HAP-1 (cell line): Measurements from ENCODE around the gene CHPF.

Source experiments
- DNase-seq, 2 experiments: peaks; one replicate each; pipeline ENCODE4 v3.0.0-alpha.2; 2016 to 2020; ENCODE audit warnings: low spot score in 2 of 2
- H3K27me3 ChIP-seq: fragments of 250-450 bp; sonication (Bioruptor Pico); 2 replicates; pipeline ENCODE4 v1.5.1; 2020; ENCODE audit warnings: low read depth, mild to moderate bottlenecking, moderate library complexity
- H3K36me3 ChIP-seq: fragments of 250-450 bp; sonication (Bioruptor Pico); replicated peaks from 2 replicates; pipeline ENCODE4 v1.5.1; 2020; ENCODE audit warnings: mild to moderate bottlenecking
- H3K4me1 ChIP-seq: fragments of 250-450 bp; sonication (Bioruptor Pico); 2 replicates; pipeline ENCODE4 v1.5.1; 2020; ENCODE audit warnings: mild to moderate bottlenecking
- H3K4me3 ChIP-seq: fragments of 250-450 bp; sonication (Bioruptor Pico); 2 replicates; pipeline ENCODE4 v1.5.1; 2020; ENCODE audit warnings: mild to moderate bottlenecking, moderate library complexity
- H3K9me3 ChIP-seq: fragments of 250-450 bp; sonication (Bioruptor Pico); 2 replicates; pipeline ENCODE4 v1.5.1; 2020; ENCODE audit warnings: mild to moderate bottlenecking, moderate library complexity
- in situ Hi-C: fragments of 300-500 bp; cut with MboI; formaldehyde crosslinking; loops from 3 replicates; pipeline ENCODE4 v1.14.3; 2020; ENCODE audit warnings: low sequenced_read_pairs, inconsistent platforms, mixed read lengths

CHPF gene

DNA sequence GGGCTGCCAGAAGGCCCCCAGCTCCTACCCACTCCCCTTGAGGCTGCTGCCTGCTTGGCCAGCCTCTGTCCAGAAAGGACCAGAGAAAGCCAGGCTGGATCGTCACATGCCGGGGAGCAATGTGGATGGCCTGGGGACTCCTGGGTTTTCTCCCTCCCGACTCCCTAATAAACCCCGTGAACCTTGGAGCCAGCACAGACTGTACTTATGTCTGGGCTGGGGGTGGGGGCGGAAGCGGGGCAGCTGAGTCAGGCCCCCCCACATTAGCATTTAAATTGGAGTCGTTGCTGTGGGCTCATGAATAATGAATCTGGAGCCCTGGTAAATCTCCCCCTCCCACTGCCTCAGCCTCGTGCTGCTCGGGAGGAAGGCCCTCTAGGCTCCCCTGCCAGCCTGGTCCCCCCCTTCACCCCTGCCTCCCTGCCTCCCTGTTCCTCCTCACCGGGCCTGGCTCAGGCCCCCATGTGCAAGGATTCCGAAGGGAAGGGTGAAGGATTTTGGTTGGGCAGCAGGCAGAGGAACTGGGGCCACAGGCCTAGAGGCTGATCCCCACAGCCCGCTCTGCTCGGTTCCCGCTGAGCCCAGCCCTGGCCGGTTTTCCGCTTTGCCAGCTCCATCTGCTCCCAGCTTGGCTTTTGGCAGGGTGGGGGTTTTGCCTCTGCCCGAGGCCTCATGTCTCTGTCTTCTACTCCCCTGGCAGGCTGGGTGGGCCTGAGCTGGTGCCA lies 36.6 kb downstream of the CHPF start:
- Histone ChIP-seq H3K4me1 (peaks cover 4% of the 10 kb centered on the region), H3K27me3 (peaks cover 8% of the 10 kb centered on the region), H3K4me3 (no peak overlapping the region), H3K9me3 (no peaks in the 10 kb centered on the region), H3K36me3 (peaks cover 9% of the 10 kb centered on the region; the same call in 1 of the 2 replicates)
- DNase-seq, result no peak
- in situ Hi-C loops, result no loop called here

DNA sequence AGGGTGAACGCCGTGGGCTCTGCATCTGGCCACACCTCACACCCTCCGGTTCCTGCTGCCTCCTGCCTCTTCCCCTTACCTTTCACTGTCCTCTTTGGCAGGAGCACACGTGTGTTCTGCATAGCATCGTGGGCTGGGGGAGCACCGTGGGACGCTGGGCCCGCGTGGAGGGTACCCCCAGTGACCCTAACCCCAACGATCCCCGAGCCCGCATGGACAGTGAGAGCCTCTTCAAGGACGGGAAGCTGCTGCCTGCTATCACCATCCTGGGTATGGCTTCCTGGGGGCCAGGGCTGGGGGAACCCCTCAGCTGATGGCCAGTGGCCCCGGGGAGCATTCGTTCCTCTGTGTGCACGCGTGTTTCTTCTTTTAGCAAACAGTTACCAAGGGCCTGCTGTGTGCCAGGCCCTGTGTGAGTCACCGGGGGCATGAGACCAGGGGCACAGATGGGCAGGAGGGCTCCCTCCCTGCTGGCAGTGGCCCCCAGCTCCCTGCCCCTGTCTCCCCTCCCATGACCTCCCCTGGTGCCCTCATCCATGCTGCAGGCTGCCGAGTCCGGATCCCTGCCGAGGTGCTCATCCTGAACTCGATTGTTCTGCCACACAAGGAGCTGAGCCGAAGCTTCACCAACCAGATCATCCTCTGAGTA lies 37.3 kb downstream of the CHPF start:
- peaks cover 9% of the 10 kb centered on the region; the same call in 1 of the 2 replicates for H3K36me3 ChIP-seq
- no peak for DNase-seq
- H3K4me3 ChIP-seq, result no peak overlapping the region
- H3K27me3 ChIP-seq, result peaks cover 5% of the 10 kb centered on the region
- in situ Hi-C loops, result no loop called here
- no peaks in the 10 kb centered on the region for H3K9me3 ChIP-seq
- peaks cover 4% of the 10 kb centered on the region for H3K4me1 ChIP-seq

DNA sequence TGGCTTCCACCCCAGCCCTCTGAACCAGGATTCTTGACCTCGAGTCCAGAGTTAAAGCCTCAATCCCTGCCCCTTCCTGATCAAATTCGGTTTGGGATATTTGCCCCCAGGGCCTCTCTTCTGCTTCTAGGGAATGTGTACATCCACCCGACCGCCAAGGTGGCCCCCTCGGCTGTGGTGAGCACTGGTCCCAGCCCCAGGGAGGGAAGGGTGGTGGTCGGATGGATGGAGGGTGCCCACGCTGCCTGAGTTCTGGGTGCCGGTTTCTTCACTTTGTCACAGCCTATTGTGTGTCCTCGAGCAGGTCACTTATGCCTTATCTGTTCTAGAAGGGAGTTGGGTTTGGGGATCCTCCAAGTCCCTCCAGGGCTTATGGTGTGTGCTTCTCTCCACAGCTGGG lies 38.0 kb downstream of the CHPF start:
- in situ Hi-C loops, result no loop called here

DNA sequence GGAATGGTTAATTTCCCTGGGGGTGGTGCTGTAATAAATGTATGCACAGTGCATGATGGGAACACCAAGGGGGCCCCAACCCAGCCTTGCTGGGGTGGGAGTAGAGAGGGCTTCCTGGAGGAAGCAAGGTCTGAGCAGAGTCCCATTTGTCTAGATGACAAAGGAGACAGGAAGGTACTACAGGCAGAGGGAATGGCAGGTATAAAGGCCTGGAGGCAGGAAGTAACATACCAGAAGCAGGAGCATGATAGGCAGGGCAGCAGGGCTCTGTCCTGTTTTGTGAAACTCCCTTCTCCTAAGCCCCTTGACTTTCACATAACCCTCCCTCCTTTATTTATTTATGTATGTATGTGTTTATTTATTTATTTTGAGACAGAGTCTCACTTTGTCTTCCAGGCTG lies 41.0 kb downstream of the CHPF start:
- in situ Hi-C loops, result no loop called here
- no peaks in the 10 kb centered on the region for H3K27me3 ChIP-seq
- peaks cover 15% of the 10 kb centered on the region for H3K4me1 ChIP-seq
- no peak for DNase-seq
- H3K9me3 ChIP-seq, result no peaks in the 10 kb centered on the region
- H3K36me3 ChIP-seq, result peaks cover 9% of the 10 kb centered on the region; the same call in 1 of the 2 replicates
- H3K4me3 ChIP-seq, result no peak overlapping the region

More for the DNA sequence above, 38.0 kb downstream of the CHPF start:
- Histone ChIP-seq H3K4me1 (peaks cover 4% of the 10 kb centered on the region), H3K9me3 (no peaks in the 10 kb centered on the region), H3K36me3 (peaks cover 9% of the 10 kb centered on the region; the same call in 1 of the 2 replicates), H3K27me3 (no peaks in the 10 kb centered on the region; the same call in 1 of the 2 replicates), H3K4me3 (no peak overlapping the region)
- no peak for DNase-seq

DNA sequence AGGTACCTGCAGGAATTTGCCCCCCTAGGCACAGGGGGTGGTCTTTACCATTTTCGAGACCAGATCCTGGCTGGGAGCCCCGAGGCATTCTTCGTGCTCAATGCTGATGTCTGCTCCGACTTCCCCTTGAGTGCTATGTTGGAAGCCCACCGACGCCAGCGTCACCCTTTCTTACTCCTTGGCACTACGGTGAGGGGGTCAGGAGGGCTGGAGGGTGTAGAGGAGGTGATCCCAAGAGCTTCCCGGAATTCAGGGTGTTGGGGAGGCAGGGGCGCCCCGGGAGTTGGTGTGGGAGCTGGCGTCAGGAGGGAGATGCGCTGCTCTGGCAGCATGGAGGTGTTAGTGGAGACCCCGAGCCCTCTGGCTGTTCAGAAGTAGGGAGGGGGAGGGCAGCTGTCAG lies 41.8 kb downstream of the CHPF start:
- DNase-seq, result no peak
- H3K4me1 ChIP-seq, result peaks cover 17% of the 10 kb centered on the region
- H3K9me3 ChIP-seq, result no peaks in the 10 kb centered on the region
- no peaks in the 10 kb centered on the region for H3K27me3 ChIP-seq
- in situ Hi-C loops, result no loop called here
- peaks cover 9% of the 10 kb centered on the region; the same call in 1 of the 2 replicates for H3K36me3 ChIP-seq
- H3K4me3 ChIP-seq, result no peak overlapping the region

DNA sequence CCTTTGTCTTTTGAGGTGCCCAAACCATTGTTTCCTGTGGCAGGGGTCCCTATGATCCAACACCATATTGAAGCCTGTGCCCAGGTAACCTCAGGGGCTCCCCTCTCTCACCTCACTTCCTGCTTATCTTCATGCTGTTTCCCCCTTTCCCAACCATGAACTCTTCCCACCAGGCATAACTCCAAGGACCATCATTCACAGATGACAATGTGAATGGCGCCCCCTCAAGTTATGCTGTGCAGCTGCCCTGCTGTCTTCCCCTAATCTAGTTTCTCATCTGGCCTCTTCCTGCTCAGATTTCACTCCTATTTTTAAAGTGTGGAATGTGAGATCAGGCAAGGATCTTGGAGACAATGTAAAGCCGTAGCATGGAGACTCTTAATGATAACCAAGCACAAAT lies 43.5 kb downstream of the CHPF start:
- in situ Hi-C loops, result no loop called here
- Histone ChIP-seq H3K4me1 (peaks cover 19% of the 10 kb centered on the region), H3K36me3 (peaks cover 9% of the 10 kb centered on the region; the same call in 1 of the 2 replicates), H3K27me3 (no peaks in the 10 kb centered on the region), H3K9me3 (no peaks in the 10 kb centered on the region), H3K4me3 (no peak overlapping the region)
- DNase-seq, result peak in 1 of 2 experiments; percentile 46

DNA sequence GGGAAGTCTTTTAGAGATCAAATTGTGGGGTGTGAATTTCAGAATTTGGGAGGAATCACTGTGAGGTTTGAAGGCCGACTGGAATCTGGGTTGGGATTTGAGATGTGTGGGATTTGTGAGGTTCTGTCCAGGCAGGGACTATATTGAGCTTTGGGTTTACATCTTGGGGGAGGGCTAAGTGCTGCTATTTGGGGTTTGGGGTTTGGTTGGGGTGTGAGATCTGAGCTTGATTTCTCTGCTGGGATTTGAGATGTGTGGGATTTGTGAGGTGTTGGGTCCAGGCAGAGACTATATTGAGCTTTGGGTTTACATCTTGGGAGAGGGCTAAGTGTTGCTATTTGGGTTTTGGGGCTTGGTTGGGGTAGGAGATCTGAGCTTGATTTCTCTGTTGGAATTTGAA lies 44.1 kb downstream of the CHPF start:
- H3K27me3 ChIP-seq, result 0 out of 2 replicates have a peak, but pooled peaks cover 4% of the 10 kb centered on the region
- DNase-seq, result no peak
- H3K4me3 ChIP-seq, result peak overlapping the region; percentile 72
- peaks cover 9% of the 10 kb centered on the region; the same call in 1 of the 2 replicates for H3K36me3 ChIP-seq
- H3K9me3 ChIP-seq, result no peaks in the 10 kb centered on the region
- in situ Hi-C loops, result no loop called here
- peaks cover 19% of the 10 kb centered on the region for H3K4me1 ChIP-seq

DNA sequence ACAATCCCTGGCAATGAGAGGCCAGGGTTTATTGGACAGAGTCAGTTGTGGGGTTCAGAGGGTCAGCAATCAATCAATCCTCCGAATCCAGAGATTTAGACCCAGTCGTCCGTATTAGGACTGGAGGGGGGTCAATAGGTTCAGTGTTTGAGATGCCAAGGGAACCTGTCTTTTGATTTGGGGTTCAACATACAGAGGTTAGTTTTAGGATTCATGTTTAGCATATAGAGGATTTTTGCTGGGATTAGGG lies 44.6 kb downstream of the CHPF start:
- Histone ChIP-seq H3K9me3 (no peaks in the 10 kb centered on the region), H3K36me3 (peaks cover 4% of the 10 kb centered on the region; the same call in 1 of the 2 replicates), H3K4me3 (peak overlapping the region; percentile 72), H3K4me1 (peaks cover 19% of the 10 kb centered on the region), H3K27me3 (0 out of 2 replicates have a peak, but pooled peaks cover 4% of the 10 kb centered on the region)
- DNase-seq, result no peak
- in situ Hi-C loops, result no loop called here

DNA sequence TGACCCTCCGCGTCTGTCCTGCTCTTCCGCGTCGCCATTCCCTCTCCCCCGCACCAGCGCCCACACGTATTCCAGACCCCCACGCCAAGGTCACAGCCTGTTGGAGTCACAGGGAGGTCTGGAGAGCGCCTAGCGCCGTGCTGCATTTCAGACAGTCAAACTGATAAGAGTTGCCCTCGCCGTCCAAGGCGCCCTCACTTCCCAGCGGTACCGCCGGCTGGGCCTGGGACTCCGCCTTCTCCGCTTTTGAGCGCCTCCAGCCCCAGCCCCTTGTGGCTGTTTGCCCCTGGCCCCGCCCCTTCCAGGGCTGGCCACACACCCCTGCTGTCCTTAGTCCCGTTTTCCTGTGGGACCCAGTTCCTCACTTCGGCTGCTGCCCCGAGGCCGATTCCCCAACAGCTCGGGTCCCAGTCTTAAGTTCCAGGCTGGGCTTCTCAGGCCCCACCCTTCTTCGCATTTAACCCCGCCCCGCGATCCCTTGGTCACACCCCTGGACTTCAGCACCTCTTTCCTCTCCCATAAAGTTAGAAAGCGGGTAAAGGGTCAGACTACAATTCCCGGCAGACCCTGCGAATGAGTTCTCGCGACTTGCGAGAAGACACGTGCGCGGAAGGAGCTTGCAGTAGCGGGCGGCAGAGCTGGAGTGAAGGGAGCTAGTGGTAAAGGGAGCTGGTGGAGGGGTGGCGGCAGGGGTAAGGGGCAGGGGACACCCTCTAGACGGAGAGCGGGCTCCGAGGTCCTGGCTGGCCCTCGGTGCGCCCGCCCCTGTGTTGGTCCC lies 45.1 kb downstream of the CHPF start, which contains the start of gene GMPPA:
TSS of gene GMPPA (plus strand) at position 612 of the 778 bp plus-strand sequence. CDS start 1,085 bp downstream, outside the sequence.
- H3K36me3 ChIP-seq, result no peaks in the 10 kb centered on the region
- peak within 1 kb of the TSS; percentile 72 for H3K4me3 ChIP-seq
- in situ Hi-C loops, result no loop called here
- 0 out of 2 replicates have a peak, but pooled peaks cover 4% of the 10 kb centered on the region for H3K27me3 ChIP-seq
- DNase-seq, result peak; percentile 97 to 99
- no peaks in the 10 kb centered on the region for H3K9me3 ChIP-seq
- peaks cover 19% of the 10 kb centered on the region for H3K4me1 ChIP-seq

DNA sequence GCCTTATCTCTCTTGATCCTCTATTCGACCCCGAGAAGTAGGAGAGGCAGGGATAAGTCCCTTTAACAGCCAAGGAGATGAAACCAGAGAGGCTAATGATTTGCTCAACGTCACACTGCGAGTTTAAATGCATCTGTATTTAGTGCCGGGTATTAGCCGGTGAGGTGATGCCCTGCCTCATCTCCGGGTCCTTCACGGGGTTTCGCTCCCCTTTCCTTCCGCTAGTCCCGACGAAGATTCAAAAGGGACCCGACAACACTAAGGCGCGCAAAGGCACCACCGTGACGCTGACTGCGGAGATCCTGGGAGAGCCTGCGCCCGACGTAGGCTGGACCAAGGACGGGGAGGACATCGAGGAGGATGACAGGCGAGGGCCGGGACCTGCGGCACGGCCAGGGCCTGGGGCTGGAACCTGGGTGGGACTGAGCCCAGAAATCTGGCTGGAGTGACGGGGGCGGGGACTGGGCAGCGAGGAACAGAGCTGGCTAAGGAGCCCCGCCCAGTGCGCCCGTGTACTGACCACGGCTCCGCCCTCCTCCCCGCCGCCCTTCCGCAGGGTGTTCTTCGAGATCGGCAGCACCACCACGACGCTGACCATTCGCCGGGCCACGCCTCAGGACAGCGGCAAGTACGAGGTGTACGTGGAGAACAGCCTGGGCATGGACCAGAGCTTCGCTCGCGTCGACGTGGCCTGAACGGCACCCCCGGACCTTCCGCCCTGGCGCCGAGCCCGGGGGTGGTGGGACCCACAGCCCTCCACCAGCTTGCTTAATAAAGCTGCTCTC lies 45.9 kb downstream of the CHPF start:
- Histone ChIP-seq H3K9me3 (no peaks in the 10 kb centered on the region), H3K4me3 (peak overlapping the region; percentile 72), H3K27me3 (0 out of 2 replicates have a peak, but pooled peaks cover 4% of the 10 kb centered on the region), H3K36me3 (no peaks in the 10 kb centered on the region), H3K4me1 (peaks cover 19% of the 10 kb centered on the region)
- DNase-seq, result peak; percentile 21 to 85
- in situ Hi-C loops, result no loop called here

DNA sequence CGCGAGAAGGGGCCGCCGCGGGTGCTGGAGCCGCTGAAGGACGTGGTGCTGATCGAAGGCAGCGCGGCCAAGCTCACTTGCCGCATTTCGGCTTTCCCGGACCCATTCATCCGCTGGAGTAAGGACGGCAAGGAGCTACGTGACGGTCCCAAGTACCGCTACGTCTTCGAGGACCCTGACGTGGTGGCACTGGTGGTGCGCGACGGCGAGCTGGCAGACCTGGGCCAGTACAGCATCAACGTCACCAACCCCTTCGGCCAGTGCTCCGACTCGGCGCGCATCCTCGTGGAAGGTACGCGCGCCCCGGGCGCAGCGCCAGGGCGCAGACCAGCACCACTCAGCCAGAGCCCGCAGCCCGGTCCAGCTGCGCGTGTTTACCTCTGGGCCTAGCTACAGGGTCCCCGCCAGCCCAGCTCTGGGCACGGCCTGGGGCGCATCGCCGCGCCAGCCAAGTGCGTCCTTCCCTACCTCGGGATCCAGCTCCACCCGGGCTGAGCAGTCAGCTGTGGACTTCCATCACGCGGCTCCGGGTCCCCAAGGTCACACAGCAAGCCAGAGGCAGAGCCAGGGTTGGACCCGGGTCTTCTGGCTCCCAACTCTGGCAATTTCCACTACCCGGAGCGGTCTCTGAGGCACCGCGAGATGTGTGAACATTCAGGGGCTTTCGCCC lies 46.6 kb downstream of the CHPF start:
- Histone ChIP-seq H3K4me1 (peaks cover 19% of the 10 kb centered on the region), H3K36me3 (no peaks in the 10 kb centered on the region), H3K4me3 (no peak overlapping the region), H3K9me3 (no peaks in the 10 kb centered on the region), H3K27me3 (0 out of 2 replicates have a peak, but pooled peaks cover 4% of the 10 kb centered on the region)
- DNase-seq, result no peak
- in situ Hi-C loops, result no loop called here

DNA sequence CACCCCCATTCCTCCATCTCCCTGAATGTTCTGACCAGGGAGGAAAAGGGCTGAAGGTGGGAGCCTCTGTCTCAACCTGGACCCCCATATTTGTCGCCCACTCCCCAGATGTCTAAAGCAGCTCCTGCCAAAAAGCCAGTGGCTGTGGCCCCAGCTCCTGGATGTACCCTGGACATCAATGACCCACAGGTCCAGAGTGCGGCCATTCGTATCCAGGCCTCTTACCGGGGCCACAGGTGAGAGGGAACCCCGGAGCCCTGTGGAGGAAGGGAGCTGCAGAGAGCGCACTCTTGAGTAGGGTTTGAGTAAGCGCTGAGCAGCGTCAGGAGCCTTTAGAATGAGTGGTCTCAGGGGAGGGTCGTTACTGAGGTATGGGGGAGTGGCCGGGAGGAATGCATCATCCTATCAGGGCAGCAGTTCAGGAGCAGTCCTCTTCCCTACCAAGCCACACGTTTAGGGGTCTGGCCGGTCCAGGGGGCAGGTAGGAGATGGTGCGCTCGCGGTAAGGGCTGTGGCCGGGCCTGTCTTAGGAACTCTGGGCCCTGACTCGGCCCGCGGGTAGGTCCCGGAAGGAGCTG lies 47.3 kb downstream of the CHPF start:
- 0 out of 2 replicates have a peak, but pooled peaks cover 4% of the 10 kb centered on the region for H3K27me3 ChIP-seq
- H3K4me3 ChIP-seq, result no peak overlapping the region
- H3K36me3 ChIP-seq, result no peaks in the 10 kb centered on the region
- in situ Hi-C loops, result no loop called here
- DNase-seq, result no peak
- no peaks in the 10 kb centered on the region for H3K9me3 ChIP-seq
- peaks cover 19% of the 10 kb centered on the region for H3K4me1 ChIP-seq
